HL-60/S4 treated with retinoic acid at 250 ng/mL for 4 days and 3 days (cell line): ENCODE measurements around the gene UBL4A.

Experiments used
- in situ Hi-C: fragments of 300-500 bp; cut with MboI; formaldehyde crosslinking; loops from 2 replicates; pipeline ENCODE4 v1.7.0; 2022; ENCODE audit warnings: low sequenced_read_pairs

UBL4A gene

DNA sequence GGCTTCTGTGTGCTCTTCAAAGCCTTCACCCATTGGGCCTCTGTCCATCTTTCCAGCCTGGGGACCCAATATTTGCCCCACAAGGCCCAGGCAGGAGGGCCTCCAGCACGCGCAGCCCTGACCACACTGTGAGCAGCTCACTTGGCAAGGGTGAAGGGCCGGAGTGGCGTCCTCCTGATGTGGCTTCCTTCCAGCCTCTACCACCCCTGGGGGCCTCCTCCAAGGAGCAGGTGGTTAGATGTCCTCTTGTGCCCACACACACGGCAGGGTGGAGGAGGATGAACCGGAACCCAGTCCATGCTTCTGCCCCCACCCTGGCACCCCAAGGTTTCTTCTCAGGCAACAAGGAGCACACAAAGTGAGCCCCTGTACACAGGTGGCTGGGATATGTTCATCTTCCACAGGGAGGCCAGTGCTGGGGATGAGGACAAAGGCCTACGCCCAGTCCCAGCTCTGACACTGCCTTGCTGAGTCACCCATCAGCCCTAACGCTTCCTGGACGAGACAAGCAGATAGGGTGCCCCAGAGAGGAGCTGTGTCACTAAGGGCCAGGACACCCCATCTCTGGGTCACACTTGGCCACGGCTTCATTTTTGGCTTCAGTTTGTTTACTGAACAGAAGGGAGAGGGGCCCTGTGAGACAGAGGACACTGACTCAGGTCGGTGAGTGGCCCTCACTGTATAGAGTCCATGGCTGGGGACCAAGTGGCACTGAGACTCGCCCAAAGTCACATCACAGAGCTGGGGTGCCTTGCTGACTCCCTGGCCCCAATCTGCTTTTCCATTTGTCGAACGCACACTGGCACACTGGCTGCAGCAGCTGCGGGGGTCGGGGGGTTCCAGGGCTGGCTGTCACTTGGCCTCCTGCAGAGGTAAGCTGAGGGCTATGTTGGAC lies 1.9 kb downstream of the UBL4A start:
- in situ Hi-C loops, result no loop called here

DNA sequence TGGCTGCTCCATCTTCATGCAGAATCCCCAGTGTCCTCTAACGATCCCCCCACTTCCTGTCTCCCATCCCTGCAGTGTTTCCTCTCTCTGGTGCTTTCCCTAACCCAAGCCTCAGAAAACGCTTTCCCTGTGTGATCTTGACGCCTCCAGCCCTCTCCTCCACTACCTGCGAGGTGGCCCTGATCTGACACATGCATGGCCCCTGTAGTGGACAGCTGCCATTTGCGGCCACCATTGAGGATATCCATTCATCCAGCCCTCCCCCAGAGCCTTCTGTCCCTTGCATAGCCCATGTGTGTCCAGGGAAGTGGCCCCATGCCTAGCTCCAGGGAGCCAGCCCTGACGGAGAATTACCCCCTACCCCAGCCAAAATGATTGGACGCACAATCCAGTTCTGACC lies 3.1 kb downstream of the UBL4A start:
- in situ Hi-C loops, result no loop called here

DNA sequence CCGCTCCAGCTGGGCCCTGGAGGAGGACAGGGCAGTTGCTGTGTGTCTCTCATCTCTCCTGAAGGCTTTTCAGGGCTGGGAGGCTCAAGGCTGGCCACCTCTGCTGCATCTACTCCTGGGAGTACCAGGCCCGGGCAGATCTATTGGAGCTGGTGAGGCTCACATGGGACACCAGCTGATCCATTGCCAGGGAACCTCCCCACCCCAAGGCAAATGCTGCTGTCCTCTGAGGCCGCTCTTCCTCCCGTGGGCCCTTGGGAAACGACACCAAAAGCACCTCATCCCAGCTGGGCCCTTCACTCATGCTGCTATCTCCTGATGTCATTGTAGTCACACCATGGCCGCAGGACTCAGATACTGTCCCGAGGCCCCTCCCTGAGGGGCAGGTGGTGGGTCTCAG lies 3.6 kb downstream of the UBL4A start:
- in situ Hi-C loops, result no loop called here

DNA sequence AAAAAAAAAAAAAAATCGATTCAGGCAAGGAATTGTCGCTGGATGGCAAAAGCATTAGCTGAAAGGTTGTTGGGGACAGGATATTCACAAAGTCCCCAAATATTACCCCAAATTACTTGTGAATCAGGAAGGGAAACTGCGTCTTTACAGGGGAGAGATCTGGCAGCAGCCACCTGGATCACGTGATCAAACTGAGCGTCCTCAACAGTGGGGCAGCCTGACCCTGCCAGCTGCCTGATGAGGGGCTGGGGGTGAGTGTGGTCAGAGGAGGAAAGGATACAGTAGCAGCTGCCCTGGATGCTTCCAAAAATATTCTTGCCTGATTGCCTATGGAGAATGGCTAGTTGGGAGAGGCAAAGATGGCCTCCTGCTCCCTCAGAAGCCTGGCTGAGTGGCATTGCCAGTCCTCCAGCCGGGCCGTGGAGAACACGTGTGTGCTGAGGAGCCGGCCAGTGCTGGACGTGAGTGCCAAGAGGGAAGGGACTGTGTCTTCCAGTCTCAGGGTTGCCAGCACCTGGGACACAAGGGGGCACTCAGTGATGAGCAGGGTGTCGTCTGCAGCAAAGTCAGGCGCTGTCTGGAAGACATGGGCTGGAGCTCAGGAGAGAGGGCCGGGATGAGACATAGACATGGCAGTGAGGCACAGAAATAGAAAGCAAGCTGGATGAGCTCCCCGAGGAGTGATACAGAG lies 4.4 kb downstream of the UBL4A start:
- in situ Hi-C loops, result no loop called here

DNA sequence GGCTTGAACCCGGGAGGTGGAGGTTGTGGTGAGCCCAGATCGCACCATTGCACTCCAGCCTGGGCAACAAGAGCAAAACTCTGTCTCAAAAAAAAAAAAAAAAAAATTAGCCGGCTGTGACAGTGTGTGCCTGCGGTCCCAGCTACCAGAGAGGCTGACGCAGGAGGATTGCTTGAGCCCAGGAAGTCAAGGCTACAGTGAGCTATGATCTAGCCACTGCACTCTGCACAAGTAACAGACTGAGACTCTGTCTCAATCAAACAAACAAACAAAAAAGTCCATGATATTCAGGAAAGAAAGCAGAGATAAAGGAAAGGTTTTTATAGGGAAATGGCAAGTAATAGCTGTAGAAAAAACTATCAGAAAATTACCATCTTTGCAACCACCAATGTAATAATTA lies 5.2 kb downstream of the UBL4A start:
- in situ Hi-C loops, result no loop called here

DNA sequence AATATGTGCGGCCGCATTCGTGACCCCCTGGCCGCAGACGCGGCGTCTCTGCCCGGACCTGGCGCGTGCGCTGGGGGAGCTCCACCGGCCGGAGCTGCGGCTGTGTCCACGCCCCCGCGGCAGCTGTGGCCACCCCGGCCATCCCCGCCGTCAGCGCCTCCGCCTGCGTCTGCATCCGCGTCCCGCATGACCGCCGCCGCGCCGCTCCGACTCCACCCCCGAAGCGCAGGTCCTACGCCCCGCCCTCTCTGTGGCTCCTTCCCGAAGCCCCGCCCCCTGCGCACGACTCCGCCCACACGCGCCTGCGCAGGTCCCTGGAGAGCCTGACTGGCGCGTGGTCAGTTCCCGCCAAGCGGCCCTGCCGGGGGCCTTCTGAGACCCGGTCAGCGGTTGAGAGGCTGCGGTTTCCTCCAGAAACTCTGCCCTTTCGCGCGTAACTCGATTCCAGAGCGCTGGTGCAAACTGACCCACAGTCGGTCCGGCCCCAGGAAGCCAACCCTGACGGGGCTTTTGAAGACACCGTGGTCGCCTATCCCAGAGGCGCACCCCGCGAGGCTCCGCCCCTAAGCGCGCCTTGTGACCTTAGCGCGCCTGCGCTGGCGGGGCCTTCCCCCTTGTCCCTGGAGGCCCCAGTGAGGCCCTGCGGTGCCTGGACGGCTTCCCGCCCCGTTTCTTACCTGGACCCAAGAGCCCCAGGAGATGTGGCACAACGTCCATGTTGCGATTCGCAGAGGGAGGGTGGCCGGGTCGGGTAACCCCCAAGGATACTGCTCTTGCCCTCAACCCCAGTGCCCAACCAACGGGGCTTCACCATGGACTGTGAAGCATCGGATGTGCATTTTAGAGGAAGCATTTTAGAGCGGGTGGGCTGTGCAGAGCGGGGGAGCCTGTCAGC lies 7.4 kb downstream of the UBL4A start, which contains the start of gene LAGE3:
LAGE3 (minus strand) TSS at position 554 of the 895 bp plus-strand sequence; CDS start at position 188, 366 bp downstream.
- in situ Hi-C loops, result no loop called here

GRCh38 chrX:154477891-154478477 lies 8.4 kb downstream of the UBL4A start:
- in situ Hi-C loops, result no loop called here

DNA sequence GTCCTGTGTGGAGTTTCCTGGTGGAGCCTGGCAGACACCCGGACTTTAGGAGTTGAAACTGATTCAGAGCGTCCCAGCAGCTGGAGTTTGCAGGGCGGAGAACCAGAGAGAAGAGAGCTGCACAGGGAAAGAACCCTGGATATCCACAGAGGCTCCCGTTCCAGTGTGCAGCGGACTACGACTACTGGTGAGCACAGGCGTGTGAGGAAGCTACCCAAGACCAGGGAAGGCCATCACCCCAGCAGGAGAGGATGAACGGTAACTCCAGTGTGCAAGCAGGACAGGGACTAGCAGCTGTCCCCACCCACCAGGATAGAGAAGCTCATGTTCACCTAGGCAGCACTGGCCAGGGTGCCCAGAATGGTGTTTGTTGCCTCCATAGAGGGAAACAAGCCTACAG lies 9.6 kb downstream of the UBL4A start:
- in situ Hi-C loops, result no loop called here

GRCh38 chrX:154473683-154474082 lies 12.7 kb downstream of the UBL4A start:
- in situ Hi-C loops, result no loop called here

- in situ Hi-C loops, result no loop called here
Observed at GRCh38 chrX:154472685-154473632, 13.5 kb downstream of the UBL4A start.

GRCh38 chrX:154471839-154472684 lies 14.4 kb downstream of the UBL4A start:
- in situ Hi-C loops, result no loop called here

DNA sequence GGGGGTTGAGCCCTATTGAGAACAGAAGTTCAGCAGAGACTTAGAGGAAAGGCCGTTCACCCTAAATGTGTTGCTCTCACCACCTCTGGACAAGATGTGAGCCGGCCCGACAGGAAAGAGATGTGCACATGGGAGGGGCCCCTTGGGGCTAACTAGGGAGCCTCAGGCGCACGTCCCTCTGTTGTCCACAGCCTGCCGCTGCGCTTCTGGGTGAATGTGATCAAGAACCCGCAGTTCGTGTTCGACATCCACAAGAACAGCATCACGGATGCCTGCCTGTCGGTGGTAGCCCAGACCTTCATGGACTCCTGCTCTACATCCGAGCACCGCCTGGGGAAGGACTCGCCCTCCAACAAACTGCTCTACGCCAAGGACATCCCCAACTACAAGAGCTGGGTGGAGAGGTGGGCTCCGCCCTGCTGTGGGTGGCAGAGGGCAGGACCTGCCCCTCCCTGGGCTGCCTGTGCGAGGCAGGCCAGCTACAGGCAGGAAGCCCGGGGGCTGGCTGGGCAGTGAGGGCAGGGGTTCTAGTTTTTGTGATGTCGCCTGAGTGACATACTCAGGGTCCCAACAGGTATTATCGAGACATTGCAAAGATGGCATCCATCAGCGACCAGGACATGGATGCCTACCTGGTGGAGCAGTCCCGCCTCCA lies 15.4 kb downstream of the UBL4A start:
- in situ Hi-C loops, result no loop called here

- in situ Hi-C loops, result no loop called here
Observed at GRCh38 chrX:154470434-154470833, 16.0 kb downstream of the UBL4A start.

DNA sequence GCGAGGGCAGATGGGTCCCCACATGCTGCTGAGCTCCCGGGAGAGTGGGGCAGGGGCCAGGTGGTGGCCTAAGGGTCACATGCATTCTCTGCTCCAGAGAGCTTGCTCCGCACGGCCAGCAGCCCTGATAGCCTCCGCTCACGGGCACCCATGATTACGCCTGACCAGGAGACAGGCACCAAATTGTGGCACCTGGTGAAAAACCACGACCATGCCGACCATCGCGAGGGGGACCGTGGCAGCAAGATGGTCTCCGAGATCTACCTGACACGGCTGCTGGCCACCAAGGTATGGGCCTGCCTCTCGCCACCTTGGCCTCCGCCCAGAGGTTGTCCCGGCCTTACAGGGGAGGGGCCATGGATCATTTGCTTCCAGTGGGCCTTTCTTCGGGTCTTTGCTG lies 16.5 kb downstream of the UBL4A start:
- in situ Hi-C loops, result no loop called here

DNA sequence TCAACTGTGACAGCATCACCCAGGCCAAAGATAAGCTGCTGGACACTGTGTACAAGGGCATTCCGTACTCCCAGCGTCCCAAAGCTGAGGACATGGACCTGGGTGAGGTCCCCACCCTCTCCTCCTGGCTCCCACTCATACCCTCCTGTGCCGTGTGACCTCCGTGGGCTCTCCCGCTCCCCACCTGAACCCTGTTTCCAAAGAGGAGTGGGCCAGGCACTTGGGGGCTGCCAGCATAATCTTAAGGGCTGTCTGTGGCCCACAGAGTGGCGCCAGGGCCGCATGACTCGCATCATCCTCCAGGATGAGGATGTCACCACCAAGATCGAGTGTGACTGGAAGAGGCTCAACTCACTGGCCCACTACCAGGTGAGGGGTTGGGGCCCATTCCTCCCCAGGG lies 17.3 kb downstream of the UBL4A start:
- in situ Hi-C loops, result no loop called here

DNA sequence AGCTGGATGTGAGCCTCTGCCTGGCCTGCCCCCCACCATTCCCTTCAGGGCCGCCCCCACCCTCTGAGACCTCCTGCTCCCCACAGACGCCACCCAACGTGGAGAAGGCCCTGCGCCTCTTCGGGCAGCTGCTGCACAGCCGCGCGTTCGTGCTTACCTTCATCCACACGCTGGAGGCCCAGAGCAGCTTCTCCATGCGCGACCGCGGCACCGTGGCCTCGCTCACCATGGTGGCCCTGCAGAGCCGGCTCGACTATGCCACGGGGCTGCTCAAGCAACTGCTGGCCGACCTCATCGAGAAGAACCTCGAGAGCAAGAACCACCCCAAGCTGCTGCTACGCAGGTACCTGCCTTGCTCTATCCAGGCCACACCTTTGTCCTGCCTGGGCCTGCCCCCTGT lies 18.2 kb downstream of the UBL4A start:
- in situ Hi-C loops, result no loop called here

GRCh38 chrX:154467556-154467955 lies 18.9 kb downstream of the UBL4A start:
- in situ Hi-C loops, result no loop called here

DNA sequence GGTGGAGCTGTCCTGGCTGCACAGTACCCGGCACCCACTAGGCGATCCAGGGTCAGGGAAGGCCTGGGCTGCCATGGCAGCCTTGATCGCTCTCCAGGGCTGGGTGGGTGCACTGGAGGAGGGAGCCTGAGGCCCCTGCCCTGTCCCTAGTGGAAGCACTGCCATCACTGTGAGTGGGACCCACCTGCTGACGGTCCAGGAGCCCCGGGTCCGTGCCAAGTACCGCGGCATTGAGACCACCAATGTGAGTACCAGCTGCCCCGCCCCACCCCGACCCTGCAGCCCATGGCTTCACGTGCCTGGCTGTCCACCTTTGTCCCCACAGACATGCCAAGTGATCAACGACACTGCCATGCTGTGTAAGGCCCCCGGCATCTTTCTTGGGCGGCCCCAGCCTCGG lies 19.5 kb downstream of the UBL4A start:
- in situ Hi-C loops, result no loop called here
